Stomach (tissue), 4 donors: Measurements from ENCODE around the gene MBD4.
"Not testable (repeated sequence)": the region's sequence is repeated elsewhere in the genome, so short reads cannot be mapped to it uniquely, and the experiment has no call there.

Experiments used
- EP300 ChIP-seq: sonication (generic); formaldehyde crosslinking; IDR thresholded peaks from one replicate; pipeline ENCODE4 v1.6.1; 2017; ENCODE audit warnings: antibody characterized with exemption
- POLR2A ChIP-seq, 4 donors: fragments of 450-650 bp; IDR thresholded peaks; one replicate each; pipeline ENCODE4 v1.6.1; 2016; ENCODE audit warnings: antibody characterized with exemption in 4 of 4, control low read depth in 2 of 4, mild to moderate bottlenecking in 1 of 4, moderate library complexity in 1 of 4
- POLR2AphosphoS5 ChIP-seq, 3 donors: sonication (generic); formaldehyde crosslinking; IDR thresholded peaks; one replicate each; pipeline ENCODE4 v1.6.1; 2016; ENCODE audit warnings: antibody characterized with exemption in 3 of 3
- TF ChIP-seq, protein P1 (sequence below), 7 experiments: fragments of 450-650 bp in 4 of 7; fragments of 200-600 bp in 3 of 7; sonication (generic) in 3 of 7; IDR thresholded peaks; one replicate each; pipeline ENCODE4 v1.5.1; 2016 to 2019; ENCODE audit warnings: antibody characterized with exemption in 7 of 7, control low read depth in 2 of 7, mild to moderate bottlenecking in 1 of 7

DNA sequence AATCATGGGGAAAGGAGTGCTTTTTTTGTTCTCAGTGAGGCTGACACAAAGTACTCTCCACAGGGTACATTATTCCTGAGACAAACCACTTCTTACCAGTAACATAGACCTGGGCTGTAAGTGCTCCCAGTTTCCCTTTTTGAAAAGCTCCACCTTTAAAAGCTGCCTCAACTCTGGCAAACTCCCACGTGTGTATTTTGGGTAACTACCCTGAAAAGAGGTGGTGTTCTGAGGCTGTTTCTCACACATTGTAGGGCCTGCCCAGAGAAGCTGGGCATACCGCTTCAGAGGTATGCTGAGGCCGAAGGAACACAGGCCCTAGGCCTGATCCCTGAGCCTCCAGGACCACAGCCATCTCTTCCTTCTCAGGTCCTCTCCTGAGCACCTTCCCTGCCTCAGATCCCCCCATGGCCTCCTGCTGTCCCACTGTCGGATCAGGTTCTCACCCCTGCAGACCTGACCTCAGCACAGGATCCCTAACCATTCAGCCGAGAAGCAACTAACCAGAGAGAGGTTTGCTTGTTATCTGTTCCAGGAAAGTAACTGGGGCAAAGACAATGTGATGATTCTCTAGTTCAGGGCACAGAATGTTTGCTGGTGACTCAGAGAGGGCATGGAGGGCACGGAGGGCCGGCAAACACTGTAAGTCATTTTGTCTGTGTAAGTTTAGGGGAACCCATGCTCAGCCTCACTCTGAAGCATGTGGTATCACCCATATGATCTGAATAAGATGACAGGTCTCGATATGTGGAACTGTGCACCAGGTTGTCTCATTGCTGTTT lies 47.5 kb downstream of the MBD4 start:
- TF ChIP-seq, protein P1, sequence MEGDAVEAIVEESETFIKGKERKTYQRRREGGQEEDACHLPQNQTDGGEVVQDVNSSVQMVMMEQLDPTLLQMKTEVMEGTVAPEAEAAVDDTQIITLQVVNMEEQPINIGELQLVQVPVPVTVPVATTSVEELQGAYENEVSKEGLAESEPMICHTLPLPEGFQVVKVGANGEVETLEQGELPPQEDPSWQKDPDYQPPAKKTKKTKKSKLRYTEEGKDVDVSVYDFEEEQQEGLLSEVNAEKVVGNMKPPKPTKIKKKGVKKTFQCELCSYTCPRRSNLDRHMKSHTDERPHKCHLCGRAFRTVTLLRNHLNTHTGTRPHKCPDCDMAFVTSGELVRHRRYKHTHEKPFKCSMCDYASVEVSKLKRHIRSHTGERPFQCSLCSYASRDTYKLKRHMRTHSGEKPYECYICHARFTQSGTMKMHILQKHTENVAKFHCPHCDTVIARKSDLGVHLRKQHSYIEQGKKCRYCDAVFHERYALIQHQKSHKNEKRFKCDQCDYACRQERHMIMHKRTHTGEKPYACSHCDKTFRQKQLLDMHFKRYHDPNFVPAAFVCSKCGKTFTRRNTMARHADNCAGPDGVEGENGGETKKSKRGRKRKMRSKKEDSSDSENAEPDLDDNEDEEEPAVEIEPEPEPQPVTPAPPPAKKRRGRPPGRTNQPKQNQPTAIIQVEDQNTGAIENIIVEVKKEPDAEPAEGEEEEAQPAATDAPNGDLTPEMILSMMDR (IDR thresholded peaks at IDR 0.05): not testable (repeated sequence)
- not testable (repeated sequence) for TF ChIP-seq EP300; POLR2AphosphoS5 (IDR thresholded peaks at IDR 0.05); POLR2A (IDR thresholded peaks at IDR 0.05)
